Measurements from ENCODE around the gene GPR152.

Gene GPR152

GRCh38 chr11:67423891-67424613 lies 28.5 kb downstream of the GPR152 start:
- DNase-seq (ENCODE audit: low read depth), result no peak

GRCh38 chr11:67423466-67423865 lies 29.1 kb downstream of the GPR152 start:
- no peak for DNase-seq (ENCODE audit: low read depth)

- no peak for DNase-seq (ENCODE audit: low read depth)
Measured at GRCh38 chr11:67422891-67423290, 29.6 kb downstream of the GPR152 start.

- no peak for DNase-seq (ENCODE audit: low read depth)
Measured at GRCh38 chr11:67421430-67422031, 31.0 kb downstream of the GPR152 start.

GRCh38 chr11:67420646-67421429 lies 31.7 kb downstream of the GPR152 start:
- DNase-seq (ENCODE audit: low read depth), result peak; percentile 74

GRCh38 chr11:67420147-67420645 lies 32.3 kb downstream of the GPR152 start:
- no peak for DNase-seq (ENCODE audit: low read depth)

GRCh38 chr11:67419325-67420049 lies 33.0 kb downstream of the GPR152 start:
- DNase-seq (ENCODE audit: low read depth), result no peak

- DNase-seq (ENCODE audit: low read depth), result no peak
Measured at GRCh38 chr11:67418476-67419281, 33.9 kb downstream of the GPR152 start.

GRCh38 chr11:67417425-67417824 lies 35.1 kb downstream of the GPR152 start:
- no peak for DNase-seq (ENCODE audit: low read depth)

GRCh38 chr11:67416416-67417335 lies 35.9 kb downstream of the GPR152 start:
- no peak for DNase-seq (ENCODE audit: low read depth)

- DNase-seq (ENCODE audit: low read depth), result no peak
Measured at GRCh38 chr11:67415501-67416304, 36.8 kb downstream of the GPR152 start, which contains the start of gene CARNS1. Gene CARNS1, plus strand, starts transcription at chr11:67415678. Its CDS starts 522 bp downstream, at chr11:67416200.

- no peak for DNase-seq (ENCODE audit: low read depth)
Measured at GRCh38 chr11:67413266-67413849, 39.2 kb downstream of the GPR152 start.

- no peak for DNase-seq (ENCODE audit: low read depth)
Measured at GRCh38 chr11:67412495-67413179, 39.9 kb downstream of the GPR152 start.

- DNase-seq (ENCODE audit: low read depth), result no peak
Measured at GRCh38 chr11:67411785-67412152, 40.8 kb downstream of the GPR152 start.

- DNase-seq (ENCODE audit: low read depth), result no peak
Measured at GRCh38 chr11:67410984-67411784, 41.3 kb downstream of the GPR152 start.

- DNase-seq (ENCODE audit: low read depth), result no peak
Measured at GRCh38 chr11:67410369-67410831, 42.1 kb downstream of the GPR152 start.

- no peak for DNase-seq (ENCODE audit: low read depth)
Measured at GRCh38 chr11:67409781-67410368, 42.7 kb downstream of the GPR152 start.

All from fibroblast of the conjunctiva (primary cell).